Panc1 (cell line): ENCODE results near the gene C22orf39. TPM values are rescaled to one million over a fixed set of nuclear protein-coding genes. Genes with fewer than 3 reads are reported as not detected.

Experiments used
- ATAC-seq: fragments of 200-7000 bp; cut with Tn5 transposase; 2 replicates; pipeline ENCODE4 v1.9.1; 2020; ENCODE audit warnings: mild to moderate bottlenecking, moderate library complexity
- BruUV-seq: library from RNA; stranded (reverse); fragments of 400-500 nt; replicated peaks from 2 replicates; lab custom pipeline; 2021; lab: Mats Ljungman, UMichigan
- CTCF ChIA-PET: fragments of 300-600 bp; sonication (Branson Sonifier 250); formaldehyde crosslinking; loops from one replicate; lab custom pipeline; 2022; ENCODE audit warnings: antibody characterized with exemption; lab: Charles Lee
- POLR2A ChIA-PET: fragments of 300-600 bp; sonication (Branson Sonifier 250); formaldehyde crosslinking; loops from one replicate; lab custom pipeline; 2022; ENCODE audit warnings: antibody characterized with exemption; lab: Charles Lee
- DNase-seq: peaks from one replicate; pipeline ENCODE4 v3.0.0-alpha.2; 2010; ENCODE audit warnings: low read depth, low spot score
- H3K27ac ChIP-seq: 2 replicates; pipeline ENCODE4 v1.5.1; 2011; ENCODE audit warnings: mild to moderate bottlenecking, low read length, inconsistent platforms
- H3K27me3 ChIP-seq: fragments of 200-500 bp; sonication (Bioruptor generic); 2 replicates; pipeline ENCODE4 v1.6.0; 2014; ENCODE audit warnings: low read length, inconsistent platforms; ENCODE audit not compliant: control insufficient read depth, insufficient read depth
- H3K36me3 ChIP-seq: fragments of 200-500 bp; sonication (Bioruptor generic); 2 replicates; pipeline ENCODE4 v1.5.1; 2014; ENCODE audit warnings: inconsistent platforms, mild to moderate bottlenecking, low read length, moderate library complexity; ENCODE audit not compliant: control insufficient read depth, insufficient read depth
- H3K4me1 ChIP-seq: 2 replicates; pipeline ENCODE4 v1.5.1; 2011; ENCODE audit warnings: inconsistent platforms, mild to moderate bottlenecking, low read length, moderate library complexity; ENCODE audit not compliant: control insufficient read depth, insufficient read depth
- H3K4me3 ChIP-seq, 2 experiments: 2 replicates each; pipeline ENCODE4 v1.5.1; 2011 to 2012; ENCODE audit warnings: low read depth in 2 of 2, low read length in 2 of 2, mild to moderate bottlenecking in 2 of 2, inconsistent platforms in 1 of 2, moderate library complexity in 1 of 2
- H3K9me3 ChIP-seq: fragments of 200-500 bp; sonication (Bioruptor generic); 2 replicates; pipeline ENCODE4 v1.5.1; 2014; ENCODE audit warnings: low read depth, mild to moderate bottlenecking, inconsistent platforms, low read length, moderate library complexity; ENCODE audit not compliant: control insufficient read depth, insufficient read depth
- CTCF ChIP-seq: fragments of 450-650 bp; IDR thresholded peaks from 2 replicates; pipeline ENCODE4 v1.5.1; 2017; ENCODE audit warnings: mild to moderate bottlenecking
- POLR2AphosphoS5 ChIP-seq: IDR thresholded peaks from 2 replicates; pipeline ENCODE4 v1.6.1; 2012; ENCODE audit warnings: mild to moderate bottlenecking, low read depth, low read length, moderate library complexity
- REST ChIP-seq, 2 experiments: IDR thresholded peaks; 2 replicates each; pipeline ENCODE4 v1.6.1; 2011 to 2012; ENCODE audit warnings: low read depth in 2 of 2, control low read depth in 1 of 2, low read length in 1 of 2, mild to moderate bottlenecking in 1 of 2, moderate library complexity in 1 of 2; ENCODE audit not compliant: insufficient read depth in 1 of 2
- SIN3A ChIP-seq: IDR thresholded peaks from 2 replicates; pipeline ENCODE4 v1.6.1; 2012; ENCODE audit warnings: low read depth, mild to moderate bottlenecking, low read length, moderate library complexity, borderline replicate concordance; ENCODE audit not compliant: insufficient read depth
- TCF7L2 ChIP-seq: IDR thresholded peaks from 2 replicates; pipeline ENCODE4 v1.6.1; 2011; ENCODE audit warnings: mild to moderate bottlenecking, low read depth, low read length, inconsistent platforms
- in situ Hi-C: cut with HindIII; loops from 2 replicates; pipeline ENCODE4 v1.10.0; 2016; ENCODE audit warnings: low sequenced_read_pairs, low pct_unique_long_range_greater_than_20kb
- intact Hi-C: fragments of 100-400 bp; cut with micrococcal nuclease; formaldehyde crosslinking; loops from one replicate; pipeline ENCODE4 v1.10.0; 2022; ENCODE audit not compliant: unreplicated experiment
- total RNA-seq: library from RNA; stranded (reverse); gene quantifications from one replicate; pipeline ENCODE4 v1.2.1, GENCODE V29; 2021; ENCODE audit not compliant: unreplicated experiment

The C22orf39 gene
- total RNA-seq, 1 experiment from 2014 or later: 20.5 TPM

DNA sequence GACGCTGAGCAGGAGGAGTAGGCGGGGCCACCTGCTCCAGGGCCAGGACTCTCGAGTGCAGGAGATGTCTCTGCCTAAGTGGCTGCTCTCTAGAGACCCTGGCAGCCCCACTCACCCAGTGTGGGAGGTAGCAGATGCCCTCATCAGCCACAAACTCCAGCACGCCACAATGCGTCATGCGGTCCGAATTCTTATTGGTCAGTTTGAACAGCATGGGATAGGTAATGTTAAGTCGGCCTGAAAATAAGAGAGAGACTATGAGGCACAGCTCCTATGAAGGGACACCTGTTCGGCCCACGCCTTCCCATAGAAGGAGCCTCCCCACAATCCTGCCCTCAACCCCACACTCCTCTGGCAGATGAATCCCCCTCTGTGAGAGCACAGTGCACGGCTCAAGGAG lies 24.1 kb upstream of the C22orf39 start:
- Histone ChIP-seq H3K9me3 (no peaks in the 10 kb centered on the region), H3K36me3 (peaks cover 12% of the 10 kb centered on the region), H3K27ac (no peak overlapping the region), H3K4me3 (no peak overlapping the region), H3K27me3 (no peaks in the 10 kb centered on the region), H3K4me1 (no peaks in the 10 kb centered on the region; the same call in 1 of the 2 replicates)
- DNase-seq (no peak), ATAC-seq (no peak)
- BruUV-seq: no TSS peak
- intact Hi-C loops (no loop called here), in situ Hi-C loops (no loop called here)
- CTCF ChIA-PET: no interaction called here
- TF ChIP-seq REST (IDR thresholded peaks at IDR 0.05; ENCODE audit: insufficient read depth in 1 of 2, low read depth in 2 of 2, low read length in 1 of 2) (no peak), SIN3A (no peak), POLR2AphosphoS5 (no peak), TCF7L2 (no peak), CTCF (no peak)
- POLR2A ChIA-PET: no interaction called here

DNA sequence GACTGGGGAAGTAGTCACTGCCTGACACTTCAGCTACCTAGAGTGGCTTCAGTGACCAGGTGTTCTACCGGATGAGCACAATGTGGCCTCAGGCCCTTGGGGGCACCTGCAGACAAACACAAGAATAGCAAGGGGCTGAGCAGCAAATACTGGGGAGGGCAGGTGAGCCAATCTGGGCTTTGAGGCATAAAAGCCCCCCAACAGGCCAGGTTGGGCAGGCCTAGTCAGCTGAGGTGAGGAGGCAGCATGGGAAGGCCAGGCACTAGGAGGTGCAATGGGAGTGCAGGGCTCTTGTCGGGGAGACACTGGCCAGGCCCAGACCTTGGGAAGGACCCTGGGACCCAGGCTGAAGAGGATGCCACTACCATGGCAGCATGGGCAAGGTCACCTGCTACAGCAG lies 22.5 kb upstream of the C22orf39 start:
- Histone ChIP-seq H3K4me1 (no peaks in the 10 kb centered on the region), H3K9me3 (no peaks in the 10 kb centered on the region), H3K36me3 (peaks cover 18% of the 10 kb centered on the region), H3K4me3 (no peak overlapping the region), H3K27me3 (no peaks in the 10 kb centered on the region), H3K27ac (no peak overlapping the region)
- ChIA-PET POLR2A (no interaction called here), CTCF (no interaction called here)
- in situ Hi-C loops (no loop called here), intact Hi-C loops (no loop called here)
- DNase-seq: no peak
- ATAC-seq: no peak
- BruUV-seq: no TSS peak
- TF ChIP-seq CTCF (no peak), SIN3A (no peak), POLR2AphosphoS5 (no peak), TCF7L2 (no peak), REST (IDR thresholded peaks at IDR 0.05; ENCODE audit: insufficient read depth in 1 of 2, low read depth in 2 of 2, low read length in 1 of 2) (no peak)
